ENCODE measurements around the gene TAMALIN.

TAMALIN gene

GRCh38 chr12:52013626-52014310, 7.0 kb downstream of the TAMALIN start:
- no peak for DNase-seq (ENCODE audit: low read depth in 2 of 2)

- no peak for DNase-seq (ENCODE audit: low read depth in 2 of 2)
Observed at GRCh38 chr12:52014567-52015530, 8.1 kb downstream of the TAMALIN start.

- DNase-seq (ENCODE audit: low read depth in 2 of 2): no peak
Observed at GRCh38 chr12:52015532-52016041, 8.8 kb downstream of the TAMALIN start.

GRCh38 chr12:52018433-52019112, 11.8 kb downstream of the TAMALIN start:
- no peak for DNase-seq (ENCODE audit: low read depth in 2 of 2)

GRCh38 chr12:52019113-52019770, 12.5 kb downstream of the TAMALIN start:
- no peak for DNase-seq (ENCODE audit: low read depth in 2 of 2)

GRCh38 chr12:52020539-52021336, 14.0 kb downstream of the TAMALIN start:
- DNase-seq (ENCODE audit: low read depth in 2 of 2): peak; percentile 32 to 47

GRCh38 chr12:52022841-52023181, 16.1 kb downstream of the TAMALIN start:
- DNase-seq (ENCODE audit: low read depth in 2 of 2): no peak

- DNase-seq (ENCODE audit: low read depth in 2 of 2): peak; percentile 74 to 84
Observed at GRCh38 chr12:52023182-52023975, 16.6 kb downstream of the TAMALIN start.

- no peak for DNase-seq (ENCODE audit: low read depth in 2 of 2)
Observed at GRCh38 chr12:52023976-52024688, 17.4 kb downstream of the TAMALIN start.

- DNase-seq (ENCODE audit: low read depth in 2 of 2): no peak
Observed at GRCh38 chr12:52024845-52025230, 18.1 kb downstream of the TAMALIN start.

GRCh38 chr12:52026263-52026662, 19.5 kb downstream of the TAMALIN start:
- no peak for DNase-seq (ENCODE audit: low read depth in 2 of 2)

GRCh38 chr12:52027085-52027843, 20.5 kb downstream of the TAMALIN start:
- DNase-seq (ENCODE audit: low read depth in 2 of 2): no peak

GRCh38 chr12:52029685-52030084, 22.9 kb downstream of the TAMALIN start:
- no peak for DNase-seq (ENCODE audit: low read depth in 2 of 2)

GRCh38 chr12:52032446-52032803, 25.7 kb downstream of the TAMALIN start:
- no peak for DNase-seq (ENCODE audit: low read depth in 2 of 2)

GRCh38 chr12:52032804-52033445, 26.2 kb downstream of the TAMALIN start:
- peak; percentile 80 to 81 for DNase-seq (ENCODE audit: low read depth in 2 of 2)

- no peak for DNase-seq (ENCODE audit: low read depth in 2 of 2)
Observed at GRCh38 chr12:52033446-52034140, 26.8 kb downstream of the TAMALIN start.

GRCh38 chr12:52035190-52035589, 28.4 kb downstream of the TAMALIN start:
- no peak for DNase-seq (ENCODE audit: low read depth in 2 of 2)

GRCh38 chr12:52035926-52036325, 29.2 kb downstream of the TAMALIN start:
- no peak for DNase-seq (ENCODE audit: low read depth in 2 of 2)
